ENCODE measurements around the gene BPGM. TPM values are rescaled to one million over a fixed set of nuclear protein-coding genes. Genes with fewer than 3 reads are reported as not detected.
"Not testable (repeated sequence)": the region's sequence is repeated elsewhere in the genome, so short reads cannot be mapped to it uniquely, and the experiment has no call there.

The BPGM gene
- total RNA-seq, 1 donor: 64.8 TPM

DNA sequence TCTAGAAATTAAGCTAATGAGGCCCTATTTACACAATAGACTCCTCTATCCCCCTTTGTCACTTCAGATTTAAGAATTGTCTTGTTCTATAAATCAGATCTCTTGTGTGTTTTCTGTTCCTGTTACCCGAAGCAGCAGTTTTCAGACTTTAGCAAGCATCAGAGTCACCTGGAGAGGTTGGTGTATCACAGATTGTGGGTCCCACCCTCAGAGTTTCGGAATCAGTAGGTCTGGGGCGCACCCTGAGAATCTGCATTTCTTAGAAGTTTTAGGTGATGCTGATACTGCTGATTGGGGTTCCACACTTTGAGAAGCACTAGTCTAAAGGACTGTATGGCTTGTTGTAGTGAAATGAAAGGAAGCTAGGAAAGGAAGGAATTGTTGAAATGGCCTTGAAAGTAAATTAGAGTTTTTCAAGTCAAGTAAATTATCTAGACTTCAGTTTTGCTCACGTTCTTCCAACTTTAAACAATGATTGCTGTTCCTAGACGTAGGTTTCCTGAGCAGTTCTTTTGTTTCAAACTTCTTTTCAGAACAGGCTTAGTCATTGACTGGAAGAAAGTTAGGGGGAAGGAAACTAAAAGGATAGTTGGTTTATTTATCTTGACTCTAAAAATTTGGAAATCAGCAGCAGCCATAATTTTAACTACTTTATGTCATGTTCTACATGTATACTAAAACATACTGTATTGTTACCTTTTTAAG is 15.7 kb downstream of the BPGM start:
- H4K20me1 ChIP-seq (ENCODE audit: insufficient read depth, low read length): no peaks in the 10 kb centered on the region
- H3K79me2 ChIP-seq (ENCODE audit: insufficient read depth, low read length): peaks cover 77% of the 10 kb centered on the region
- no peak overlapping the region for H2AFZ ChIP-seq (ENCODE audit: low read length)
- H3K4me2 ChIP-seq (ENCODE audit: insufficient read depth, low read length): peak overlapping the region; percentile 12
- H3K27me3 ChIP-seq (ENCODE audit: insufficient read depth, low read length): no peaks in the 10 kb centered on the region
- H3K4me3 ChIP-seq (ENCODE audit: insufficient read depth, low read length): no peak overlapping the region
- no peaks in the 10 kb centered on the region for H3K9me3 ChIP-seq (ENCODE audit: low read depth, low read length)
- DNase-seq (ENCODE audit: insufficient read length, low spot score, missing footprints): no peak
- peaks cover 35% of the 10 kb centered on the region for H3K4me1 ChIP-seq (ENCODE audit: insufficient read depth, low read length)
- peak overlapping the region; percentile 76 for H3K27ac ChIP-seq (ENCODE audit: low read depth, low read length)
- TF ChIP-seq, protein P1, sequence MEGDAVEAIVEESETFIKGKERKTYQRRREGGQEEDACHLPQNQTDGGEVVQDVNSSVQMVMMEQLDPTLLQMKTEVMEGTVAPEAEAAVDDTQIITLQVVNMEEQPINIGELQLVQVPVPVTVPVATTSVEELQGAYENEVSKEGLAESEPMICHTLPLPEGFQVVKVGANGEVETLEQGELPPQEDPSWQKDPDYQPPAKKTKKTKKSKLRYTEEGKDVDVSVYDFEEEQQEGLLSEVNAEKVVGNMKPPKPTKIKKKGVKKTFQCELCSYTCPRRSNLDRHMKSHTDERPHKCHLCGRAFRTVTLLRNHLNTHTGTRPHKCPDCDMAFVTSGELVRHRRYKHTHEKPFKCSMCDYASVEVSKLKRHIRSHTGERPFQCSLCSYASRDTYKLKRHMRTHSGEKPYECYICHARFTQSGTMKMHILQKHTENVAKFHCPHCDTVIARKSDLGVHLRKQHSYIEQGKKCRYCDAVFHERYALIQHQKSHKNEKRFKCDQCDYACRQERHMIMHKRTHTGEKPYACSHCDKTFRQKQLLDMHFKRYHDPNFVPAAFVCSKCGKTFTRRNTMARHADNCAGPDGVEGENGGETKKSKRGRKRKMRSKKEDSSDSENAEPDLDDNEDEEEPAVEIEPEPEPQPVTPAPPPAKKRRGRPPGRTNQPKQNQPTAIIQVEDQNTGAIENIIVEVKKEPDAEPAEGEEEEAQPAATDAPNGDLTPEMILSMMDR (IDR thresholded peaks at IDR 0.05; ENCODE audit: extremely low read depth, low read depth, low read length): no peak
- peaks cover 28% of the 10 kb centered on the region for H3K36me3 ChIP-seq (ENCODE audit: insufficient read depth, low read length)

GRCh38 chr7:134662871-134663205 is 16.2 kb downstream of the BPGM start:
- Histone ChIP-seq H3K27ac (ENCODE audit: low read depth, low read length) (peak overlapping the region; percentile 76), H3K27me3 (ENCODE audit: insufficient read depth, low read length) (no peaks in the 10 kb centered on the region)
- DNase-seq (ENCODE audit: insufficient read length, low spot score, missing footprints): no peak

DNA sequence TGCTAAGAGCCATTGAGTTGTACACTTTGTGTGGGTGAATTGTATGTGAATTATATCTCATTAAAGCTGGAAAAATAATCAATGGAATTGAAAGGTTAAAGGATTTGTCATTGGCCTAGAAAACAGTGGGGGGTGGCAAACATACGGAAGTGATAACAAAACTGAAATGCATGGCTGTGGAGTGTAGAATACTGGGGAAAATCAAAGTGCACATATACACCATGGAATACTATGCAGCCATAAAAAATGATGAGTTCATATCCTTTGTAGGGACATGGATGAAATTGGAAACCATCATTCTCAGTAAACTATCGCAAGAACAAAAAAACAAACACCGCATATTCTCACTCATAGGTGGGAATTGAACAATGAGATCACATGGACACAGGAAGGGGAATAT is 18.4 kb downstream of the BPGM start:
- not testable (repeated sequence) for H3K4me2 ChIP-seq (ENCODE audit: insufficient read depth, low read length); H3K27me3 ChIP-seq (ENCODE audit: insufficient read depth, low read length); H2AFZ ChIP-seq (ENCODE audit: low read length); H3K27ac ChIP-seq (ENCODE audit: low read depth, low read length); H4K20me1 ChIP-seq (ENCODE audit: insufficient read depth, low read length); DNase-seq (ENCODE audit: insufficient read length, low spot score, missing footprints); H3K4me3 ChIP-seq (ENCODE audit: insufficient read depth, low read length); H3K9me3 ChIP-seq (ENCODE audit: low read depth, low read length)
- Histone ChIP-seq H3K4me1 (ENCODE audit: insufficient read depth, low read length) (peaks cover 37% of the 10 kb centered on the region), H3K79me2 (ENCODE audit: insufficient read depth, low read length) (peaks cover 68% of the 10 kb centered on the region), H3K36me3 (ENCODE audit: insufficient read depth, low read length) (peaks cover 30% of the 10 kb centered on the region)

More at GRCh38 chr7:134662871-134663205, 16.2 kb downstream of the BPGM start:
- Histone ChIP-seq H2AFZ (ENCODE audit: low read length) (no peak overlapping the region), H3K9me3 (ENCODE audit: low read depth, low read length) (no peaks in the 10 kb centered on the region), H4K20me1 (ENCODE audit: insufficient read depth, low read length) (no peaks in the 10 kb centered on the region), H3K79me2 (ENCODE audit: insufficient read depth, low read length) (peaks cover 76% of the 10 kb centered on the region), H3K36me3 (ENCODE audit: insufficient read depth, low read length) (peaks cover 30% of the 10 kb centered on the region), H3K4me3 (ENCODE audit: insufficient read depth, low read length) (no peak overlapping the region), H3K4me1 (ENCODE audit: insufficient read depth, low read length) (peaks cover 32% of the 10 kb centered on the region), H3K4me2 (ENCODE audit: insufficient read depth, low read length) (peak overlapping the region; percentile 12)
- TF ChIP-seq, protein P1 (IDR thresholded peaks at IDR 0.05; ENCODE audit: extremely low read depth, low read depth, low read length): no peak

DNA sequence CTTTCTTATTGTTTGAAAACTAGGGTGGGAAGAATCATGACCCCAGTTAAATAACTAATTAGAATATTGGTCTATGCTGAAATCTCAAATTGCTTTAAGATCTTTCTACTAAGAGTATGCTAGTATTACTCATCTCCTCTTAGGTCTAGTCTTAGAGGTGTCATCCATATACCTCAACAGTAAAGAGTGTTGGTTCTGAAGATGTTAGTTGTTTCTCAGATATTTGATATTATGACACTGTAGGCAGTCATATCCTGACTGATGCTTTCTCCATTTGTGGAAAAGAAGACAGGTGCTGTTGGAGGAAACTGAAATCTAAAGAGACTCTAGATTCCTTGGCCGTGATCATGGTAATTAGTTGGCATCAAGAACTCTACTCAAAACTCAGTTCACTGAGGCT is 21.2 kb downstream of the BPGM start:
- no peaks in the 10 kb centered on the region for H3K9me3 ChIP-seq (ENCODE audit: low read depth, low read length)
- H3K4me1 ChIP-seq (ENCODE audit: insufficient read depth, low read length): peaks cover 14% of the 10 kb centered on the region
- H3K27me3 ChIP-seq (ENCODE audit: insufficient read depth, low read length): no peaks in the 10 kb centered on the region
- no peaks in the 10 kb centered on the region for H4K20me1 ChIP-seq (ENCODE audit: insufficient read depth, low read length)
- no peak overlapping the region for H3K4me3 ChIP-seq (ENCODE audit: insufficient read depth, low read length)
- H3K4me2 ChIP-seq (ENCODE audit: insufficient read depth, low read length): no peak overlapping the region
- no peak overlapping the region for H2AFZ ChIP-seq (ENCODE audit: low read length)
- no peak overlapping the region for H3K27ac ChIP-seq (ENCODE audit: low read depth, low read length)
- TF ChIP-seq, protein P1 (IDR thresholded peaks at IDR 0.05; ENCODE audit: extremely low read depth, low read depth, low read length): no peak
- H3K36me3 ChIP-seq (ENCODE audit: insufficient read depth, low read length): peaks cover 18% of the 10 kb centered on the region
- peaks cover 69% of the 10 kb centered on the region for H3K79me2 ChIP-seq (ENCODE audit: insufficient read depth, low read length)
- DNase-seq (ENCODE audit: insufficient read length, low spot score, missing footprints): no peak
